ENCODE measurements around the gene ATP6V0A4.
"Not testable (repeated sequence)": the region's sequence is repeated elsewhere in the genome, so short reads cannot be mapped to it uniquely, and the experiment has no call there.

The ATP6V0A4 gene

GRCh38 chr7:138749960-138750359, 48.0 kb downstream of the ATP6V0A4 start:
- DNase-seq, result no peak

GRCh38 chr7:138748666-138749065, 49.3 kb downstream of the ATP6V0A4 start:
- DNase-seq, result no peak

DNA sequence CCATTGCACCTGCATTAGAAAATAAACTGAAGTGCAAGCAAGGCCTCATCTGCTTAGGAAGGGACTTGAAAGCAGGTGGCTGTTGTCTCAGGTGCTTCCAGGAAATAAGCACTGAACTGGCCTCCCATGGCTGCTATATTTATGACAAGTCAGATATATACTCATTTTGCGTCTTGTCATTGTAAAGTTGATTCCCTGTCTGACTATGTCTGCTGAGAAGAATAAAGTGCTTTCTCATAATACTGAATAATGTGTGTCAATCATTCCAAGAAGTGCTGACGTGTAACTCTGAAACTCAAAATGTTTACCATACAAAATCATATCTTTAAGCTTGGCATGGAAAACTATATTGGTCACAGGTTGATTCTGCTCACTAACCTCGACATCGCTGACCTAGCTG, 51.9 kb downstream of the ATP6V0A4 start:
- DNase-seq, result no peak

DNA sequence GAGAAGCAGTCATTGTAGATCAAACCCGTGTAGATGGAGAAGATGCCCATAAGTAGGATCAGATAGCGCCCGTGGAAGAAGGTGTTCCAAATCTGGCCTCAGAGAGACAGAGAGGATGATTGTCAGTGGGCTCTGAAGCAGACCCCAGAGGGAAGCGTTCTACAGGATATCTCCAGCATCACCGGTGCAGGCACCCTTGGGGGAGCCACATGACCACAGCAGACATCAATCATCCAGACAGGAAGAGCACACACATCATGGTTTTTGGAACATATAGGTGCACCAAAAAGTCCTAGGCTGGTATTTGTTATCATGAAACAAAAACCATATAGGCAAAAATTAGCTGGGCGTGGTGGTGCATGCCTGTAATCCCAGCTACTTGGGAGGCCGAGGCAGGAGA, 52.8 kb downstream of the ATP6V0A4 start:
- DNase-seq, result no peak

GRCh38 chr7:138741453-138741735, 56.6 kb downstream of the ATP6V0A4 start:
- no peak for DNase-seq

- DNase-seq, result no peak
These were observed 58.1 kb downstream of the ATP6V0A4 start for GRCh38 chr7:138739859-138740258.

DNA sequence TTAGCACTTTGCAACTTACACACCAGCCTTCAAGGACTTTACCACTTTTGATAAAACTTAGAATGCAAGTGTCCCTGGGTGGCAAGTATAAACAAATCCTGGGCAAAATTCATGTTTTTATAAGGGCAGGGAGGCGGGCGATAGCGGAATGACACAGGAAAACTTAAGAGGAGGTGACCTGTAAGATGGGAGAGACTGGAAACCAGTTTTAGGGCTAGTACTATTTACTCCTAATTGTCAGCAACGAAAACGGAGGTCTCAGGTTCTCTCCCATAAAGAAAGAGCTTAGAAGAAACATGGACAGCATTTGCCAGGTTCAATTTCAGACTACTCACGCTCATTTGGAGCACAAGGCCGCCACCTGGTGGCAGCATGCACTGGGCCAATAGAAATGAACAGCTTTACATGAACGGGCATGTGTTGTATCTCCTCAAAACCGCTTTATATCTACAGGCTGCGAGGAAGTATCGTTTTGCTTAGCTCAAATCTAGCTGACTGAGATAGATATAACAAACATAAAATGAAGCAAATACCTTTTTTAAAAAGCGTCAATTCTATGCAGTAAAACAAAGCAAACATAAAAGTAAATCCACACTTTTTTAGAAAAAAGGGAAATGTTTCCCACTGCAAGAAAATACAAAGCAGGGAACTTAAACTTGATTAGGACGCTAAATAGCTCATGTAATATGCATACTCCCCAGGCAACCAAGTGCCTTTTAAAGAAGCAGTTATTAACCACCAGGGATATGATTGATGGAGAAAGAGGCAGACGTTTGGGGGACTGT, 59.3 kb downstream of the ATP6V0A4 start:
- peak; percentile 76 for DNase-seq

DNA sequence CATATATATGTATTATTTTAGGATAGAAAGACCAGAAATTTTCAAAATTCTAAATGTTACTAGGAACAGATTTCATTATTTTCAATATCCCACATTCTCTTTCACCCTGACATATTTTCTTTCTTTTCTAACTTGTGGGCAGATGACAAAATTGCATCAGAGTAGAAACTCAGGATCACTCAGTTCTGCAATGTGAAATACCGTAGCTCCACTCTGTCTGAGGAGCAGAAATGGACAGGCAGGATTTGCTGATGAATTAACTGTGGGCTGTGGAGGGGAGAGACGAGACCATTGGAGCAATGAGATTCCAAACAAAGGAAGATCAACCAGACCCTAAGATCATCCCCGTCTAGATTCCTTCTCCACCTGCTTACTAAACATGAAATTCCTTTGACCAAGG, 59.9 kb downstream of the ATP6V0A4 start:
- DNase-seq, result no peak

- no peak for DNase-seq
These were observed 62.6 kb downstream of the ATP6V0A4 start for GRCh38 chr7:138735399-138735798.

GRCh38 chr7:138731733-138732132, 66.3 kb downstream of the ATP6V0A4 start:
- DNase-seq, result not testable (repeated sequence)

- no peak for DNase-seq
These were observed 68.6 kb downstream of the ATP6V0A4 start for GRCh38 chr7:138729444-138729843.

DNA sequence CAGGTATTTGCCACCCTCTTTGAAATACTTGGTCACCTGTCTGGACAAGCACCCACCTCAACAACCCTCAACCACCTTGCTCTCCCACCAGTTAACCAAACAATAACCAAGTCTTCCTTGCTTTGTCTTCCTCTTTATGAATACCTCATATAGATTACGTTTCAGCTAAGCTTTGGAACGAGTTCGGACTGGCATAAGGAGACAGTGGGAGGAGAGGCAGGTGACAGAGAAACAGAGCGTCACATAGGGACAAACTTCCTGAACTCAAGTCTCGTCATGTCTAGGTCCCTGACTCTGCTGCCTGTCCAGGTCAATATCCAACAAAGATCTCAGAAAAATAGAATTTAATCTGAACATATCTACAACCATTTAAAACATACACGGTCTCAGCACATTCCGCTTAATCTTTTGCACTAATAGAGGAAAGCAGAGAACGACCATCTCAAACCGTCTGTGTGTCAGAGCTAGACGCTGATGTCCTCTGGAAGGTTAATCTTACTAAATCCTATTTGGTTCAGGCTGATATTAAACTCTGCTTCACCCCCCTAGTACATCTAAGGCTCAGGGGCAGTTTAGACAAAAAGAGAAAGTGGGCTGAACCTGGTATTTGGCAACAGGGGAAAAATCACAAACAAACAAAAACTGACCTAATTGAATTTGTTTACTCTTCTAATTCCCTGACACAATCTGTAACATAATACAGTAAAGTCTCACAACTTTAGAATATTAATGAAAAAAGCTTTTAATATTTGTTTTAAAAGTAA, 70.5 kb downstream of the ATP6V0A4 start:
- DNase-seq, result no peak

DNA sequence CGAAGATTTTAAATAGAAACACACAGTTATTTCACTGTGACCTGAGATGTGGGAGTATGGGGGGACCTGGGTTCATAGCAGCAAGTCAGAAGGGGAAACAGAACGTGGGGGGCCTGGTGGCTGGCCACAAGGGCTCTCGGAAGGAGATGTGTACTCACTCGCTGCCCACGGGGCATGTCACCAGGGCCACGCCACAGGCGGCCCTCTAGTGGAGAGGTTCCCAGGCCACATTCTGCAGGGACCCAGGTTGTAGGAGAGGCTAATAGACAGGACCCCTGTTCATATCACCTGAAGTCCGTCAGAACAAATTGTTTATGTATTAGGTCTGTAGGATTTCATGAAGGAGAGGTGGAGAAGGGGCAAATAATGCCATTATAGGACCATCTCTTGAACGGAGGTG, 71.7 kb downstream of the ATP6V0A4 start:
- DNase-seq, result no peak

GRCh38 chr7:138720286-138720685, 77.7 kb downstream of the ATP6V0A4 start:
- no peak for DNase-seq

- DNase-seq, result no peak
These were observed 81.1 kb downstream of the ATP6V0A4 start for GRCh38 chr7:138716889-138717288.

DNA sequence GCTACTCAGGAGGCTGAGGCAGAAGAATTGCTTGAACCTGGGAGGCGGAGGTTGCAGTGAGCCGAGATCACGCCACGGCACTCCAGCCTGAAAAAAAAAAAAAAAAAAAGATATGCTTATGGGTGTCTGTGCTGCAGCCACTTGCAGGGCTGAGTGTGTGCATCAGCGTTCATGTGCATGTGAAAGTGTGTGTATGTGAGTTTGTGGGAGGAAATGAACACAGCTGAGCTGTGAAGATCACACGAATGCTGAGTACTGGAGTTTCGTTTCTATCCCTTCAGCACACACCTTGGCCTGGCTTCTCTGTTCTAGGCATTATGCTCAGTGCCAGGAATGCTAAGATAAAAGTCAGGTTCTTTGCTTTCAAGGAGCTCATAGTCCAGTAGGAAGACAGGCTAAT, 84.8 kb downstream of the ATP6V0A4 start:
- no peak for DNase-seq

DNA sequence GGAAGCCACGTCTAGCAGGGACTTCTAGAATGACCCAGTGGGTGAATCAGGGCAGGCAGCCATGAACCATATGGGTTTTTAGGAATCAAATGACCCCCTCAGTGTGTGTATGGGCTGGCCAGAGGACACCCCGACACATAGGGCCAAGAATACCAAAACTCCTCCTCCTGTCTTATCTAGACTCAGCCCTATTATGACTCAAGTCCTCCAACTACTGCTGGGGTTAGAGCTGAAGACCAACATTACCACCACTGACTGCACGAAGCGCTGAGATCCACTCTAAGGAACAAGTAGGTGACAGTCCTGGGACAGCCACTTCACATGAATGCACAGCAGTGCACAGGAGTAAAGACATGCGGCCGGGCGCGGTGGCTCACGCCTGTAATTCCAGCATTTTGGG, 85.3 kb downstream of the ATP6V0A4 start:
- no peak for DNase-seq

GRCh38 chr7:138710536-138711385, 87.2 kb downstream of the ATP6V0A4 start:
- no peak for DNase-seq

DNA sequence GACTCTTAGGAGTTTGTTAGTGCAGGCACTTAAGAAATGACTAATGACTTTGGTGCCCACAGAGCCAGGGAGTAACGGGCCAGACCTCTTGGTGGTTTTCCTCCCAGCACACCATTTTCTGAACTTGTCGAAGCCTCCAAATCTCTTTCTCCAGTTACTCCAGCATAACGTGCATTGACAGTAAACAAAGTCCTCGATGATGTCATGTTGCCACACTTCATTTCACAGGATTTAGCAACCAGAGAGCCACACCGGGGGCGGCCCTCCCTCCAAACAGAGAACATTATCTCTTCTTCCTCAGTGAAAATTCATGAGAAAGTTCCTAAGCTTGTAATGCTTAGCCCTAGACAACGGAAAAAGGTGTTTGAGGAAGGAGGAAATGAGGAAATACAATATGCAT, 92.8 kb downstream of the ATP6V0A4 start:
- DNase-seq, result no peak

DNA sequence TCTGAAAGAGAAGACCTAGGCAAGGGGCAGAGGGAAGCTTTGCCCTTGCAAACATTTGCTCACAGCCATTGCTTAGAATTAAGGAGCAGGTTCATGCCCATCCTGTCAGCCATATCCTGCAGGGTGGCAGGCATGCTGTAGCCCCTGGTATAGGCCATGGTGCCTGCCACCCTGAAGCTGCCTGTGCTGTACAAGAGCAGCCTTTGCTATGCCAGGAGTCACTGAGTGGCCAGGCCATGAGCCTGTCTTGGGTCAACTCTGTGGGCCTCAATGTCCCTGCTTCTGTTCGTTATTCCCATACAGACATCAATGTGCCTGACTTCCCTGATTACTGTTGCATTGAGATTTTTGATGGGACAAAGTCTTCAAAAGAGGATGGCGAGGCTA, 96.5 kb downstream of the ATP6V0A4 start:
- no peak for DNase-seq

DNA sequence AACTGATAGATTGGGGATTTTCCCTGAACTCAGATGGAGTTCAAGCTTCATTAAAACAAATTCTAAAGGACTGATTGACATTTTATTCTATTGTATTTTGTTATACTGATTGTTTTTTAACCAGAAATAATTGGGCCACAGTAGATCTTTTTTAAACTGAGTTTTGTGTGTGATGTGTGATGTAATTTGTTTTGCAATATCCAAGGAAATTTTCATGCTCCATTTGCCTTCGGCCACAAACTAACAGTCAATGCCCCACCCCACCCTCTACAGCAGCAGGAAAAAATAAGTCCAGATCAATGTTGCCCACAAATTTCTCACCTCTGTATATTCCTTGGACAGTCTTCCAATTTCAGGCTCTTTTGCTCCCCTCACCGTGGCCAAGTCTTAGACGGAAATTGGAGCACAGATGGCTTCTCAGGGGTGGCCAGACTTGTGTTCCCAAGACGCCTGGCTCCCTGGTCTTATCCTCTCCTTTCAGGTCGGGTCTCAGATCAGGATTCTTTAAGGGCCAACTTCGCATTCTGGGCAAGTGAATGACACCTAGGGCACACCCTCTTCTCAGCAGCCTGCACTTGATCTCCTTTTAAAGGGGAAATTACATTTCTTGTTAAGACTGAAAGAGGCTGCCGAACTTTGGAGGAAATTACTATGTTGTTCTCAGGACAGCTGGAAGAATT, 97.0 kb downstream of the ATP6V0A4 start, which contains the start of gene SVOPL:
Gene SVOPL, minus strand, starts transcription at position 506 of the 680 bp plus-strand sequence. CDS start 22,317 bp downstream, outside the sequence.
- no peak for DNase-seq

DNA sequence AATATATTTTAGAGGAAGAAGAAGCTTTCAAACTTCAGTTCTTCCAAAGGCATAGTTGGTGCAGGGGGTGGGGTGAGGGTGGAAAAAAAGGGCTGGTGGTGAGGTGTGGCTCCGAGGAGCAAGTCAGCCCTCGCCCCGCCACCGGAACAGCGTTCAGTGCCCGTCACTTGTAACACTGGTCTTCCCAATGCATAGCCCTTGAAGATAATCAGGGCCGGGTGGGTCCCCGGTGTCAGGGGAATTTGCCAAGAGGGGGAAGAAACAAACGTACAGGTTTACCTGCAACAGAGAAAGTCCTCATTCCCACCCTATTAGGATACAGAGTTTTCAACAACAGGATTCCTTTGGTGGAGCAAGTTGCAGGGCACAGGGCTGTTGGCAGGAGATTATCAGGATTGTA, 98.3 kb downstream of the ATP6V0A4 start:
- DNase-seq, result no peak

DNA sequence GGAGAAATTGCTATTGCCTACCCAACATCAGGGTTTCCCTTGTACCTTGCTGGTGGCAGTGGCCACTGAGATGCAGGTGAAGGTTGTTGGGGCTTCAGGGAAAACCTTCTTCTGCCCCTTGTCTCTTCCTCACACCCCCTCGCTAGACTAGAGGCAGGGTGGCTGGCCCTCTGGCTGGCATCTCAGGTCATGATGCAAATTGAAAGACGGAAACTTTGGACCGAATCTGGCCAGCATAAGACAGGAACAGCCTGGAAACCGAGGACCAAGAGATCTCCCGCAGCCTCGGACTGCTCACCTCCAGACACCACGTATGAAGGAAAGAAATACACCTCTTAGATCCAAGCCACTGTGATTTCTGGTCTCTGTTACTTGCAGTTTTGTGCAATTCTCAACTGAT, 99.7 kb downstream of the ATP6V0A4 start:
- DNase-seq, result no peak
